Neutrophil (primary cell): ENCODE data around the gene CC2D2B.

Experiments
- H3K27ac ChIP-seq: fragments of 200-600 bp; sonication (generic); 2 replicates; pipeline ENCODE4 v1.5.1; 2016; ENCODE audit warnings: mild to moderate bottlenecking, moderate library complexity
- H3K27me3 ChIP-seq: fragments of 200-600 bp; sonication (generic); 2 replicates; pipeline ENCODE4 v1.6.0; 2016; ENCODE audit warnings: mild to moderate bottlenecking
- H3K36me3 ChIP-seq: fragments of 200-600 bp; sonication (generic); 2 replicates; pipeline ENCODE4 v1.5.1; 2017
- H3K4me1 ChIP-seq, 2 experiments: fragments of 200-600 bp in 1 of 2; sonication (generic) in 1 of 2; 1 replicate in 1 of 2; 2 replicates in 1 of 2; pipeline versions ENCODE4 v1.5.1 to v1.6.1; 2013 to 2016; ENCODE audit warnings: low read depth in 1 of 2, low read length in 1 of 2, mild to moderate bottlenecking in 1 of 2, moderate library complexity in 1 of 2; ENCODE audit not compliant: control insufficient read depth in 1 of 2, insufficient read depth in 1 of 2
- H3K4me3 ChIP-seq, 2 experiments: fragments of 200-600 bp in 1 of 2; sonication (generic) in 1 of 2; 1 replicate in 1 of 2; 2 replicates in 1 of 2; pipeline ENCODE4 v1.5.1; 2013 to 2016; ENCODE audit warnings: low read depth in 1 of 2, low read length in 1 of 2, mild to moderate bottlenecking in 1 of 2, moderate library complexity in 1 of 2
- H3K9me3 ChIP-seq: fragments of 200-600 bp; sonication (generic); 2 replicates; pipeline ENCODE4 v1.5.1; 2016
- CTCF ChIP-seq: fragments of 200-600 bp; sonication (generic); IDR thresholded peaks from 2 replicates; pipeline ENCODE4 v1.5.1; 2016; ENCODE audit warnings: antibody characterized with exemption

CC2D2B gene

GRCh38 chr10:95963202-95963990 lies 55.6 kb downstream of the CC2D2B start:
- Histone ChIP-seq H3K36me3 (no peaks in the 10 kb centered on the region), H3K27me3 (no peaks in the 10 kb centered on the region), H3K4me1 (no peaks in the 10 kb centered on the region), H3K4me3 (no peak overlapping the region), H3K27ac (no peak overlapping the region), H3K9me3 (peaks cover 9% of the 10 kb centered on the region)
- TF ChIP-seq CTCF, result no peak

- no peak overlapping the region for H3K27ac ChIP-seq
- H3K27me3 ChIP-seq, result no peaks in the 10 kb centered on the region
- H3K4me3 ChIP-seq, result no peak overlapping the region
- H3K4me1 ChIP-seq, result no peaks in the 10 kb centered on the region
- peaks cover 9% of the 10 kb centered on the region for H3K9me3 ChIP-seq
- no peaks in the 10 kb centered on the region for H3K36me3 ChIP-seq
- TF ChIP-seq CTCF, result no peak
Measured at GRCh38 chr10:95963991-95964389, 56.2 kb downstream of the CC2D2B start.

- no peak overlapping the region for H3K4me3 ChIP-seq
- no peaks in the 10 kb centered on the region for H3K4me1 ChIP-seq
- H3K27me3 ChIP-seq, result no peaks in the 10 kb centered on the region
- TF ChIP-seq CTCF, result no peak
- no peak overlapping the region for H3K27ac ChIP-seq
- H3K36me3 ChIP-seq, result no peaks in the 10 kb centered on the region
- peaks cover 2% of the 10 kb centered on the region for H3K9me3 ChIP-seq
Measured at GRCh38 chr10:95964756-95965155, 57.0 kb downstream of the CC2D2B start.

- H3K4me1 ChIP-seq, result peaks cover 9 to 14% of the 10 kb centered on the region in 2 experiments
- H3K27me3 ChIP-seq, result no peaks in the 10 kb centered on the region
- H3K9me3 ChIP-seq, result no peaks in the 10 kb centered on the region
- H3K36me3 ChIP-seq, result no peaks in the 10 kb centered on the region
- TF ChIP-seq CTCF, result no peak
- H3K4me3 ChIP-seq, result no peak overlapping the region
- peak overlapping the region; percentile 54 for H3K27ac ChIP-seq
Measured at GRCh38 chr10:95976362-95977229, 68.8 kb downstream of the CC2D2B start.

GRCh38 chr10:95982200-95982599 lies 74.4 kb downstream of the CC2D2B start:
- H3K36me3 ChIP-seq, result no peaks in the 10 kb centered on the region
- no peaks in the 10 kb centered on the region for H3K27me3 ChIP-seq
- no peak overlapping the region for H3K27ac ChIP-seq
- no peak overlapping the region for H3K4me3 ChIP-seq
- H3K9me3 ChIP-seq, result no peaks in the 10 kb centered on the region
- H3K4me1 ChIP-seq, result no peaks in the 10 kb centered on the region
- TF ChIP-seq CTCF, result no peak
